ENCODE results near the gene PARP8.
A peak's percentile ranks its signal among the peaks of the same experiment; 100 is the strongest.
"Not testable (repeated sequence)": the region's sequence is repeated elsewhere in the genome, so short reads cannot be mapped to it uniquely, and the experiment has no call there.

The PARP8 gene

GRCh38 chr5:50727149-50727496 lies 60.7 kb downstream of the PARP8 start:
- DNase-seq: peak; percentile 65

GRCh38 chr5:50727845-50728244 lies 61.4 kb downstream of the PARP8 start:
- no peak for DNase-seq

GRCh38 chr5:50730336-50730735 lies 63.9 kb downstream of the PARP8 start:
- peak; percentile 19 for DNase-seq

- peak; percentile 26 for DNase-seq
Observed at GRCh38 chr5:50730841-50731240, 64.4 kb downstream of the PARP8 start.

GRCh38 chr5:50733741-50734140 lies 67.3 kb downstream of the PARP8 start:
- DNase-seq: peak; percentile 34

GRCh38 chr5:50738864-50739263 lies 72.4 kb downstream of the PARP8 start:
- DNase-seq: no peak

GRCh38 chr5:50740832-50741231 lies 74.4 kb downstream of the PARP8 start:
- DNase-seq: no peak

- DNase-seq: peak; percentile 80
Observed at GRCh38 chr5:50744776-50745175, 78.3 kb downstream of the PARP8 start.

GRCh38 chr5:50745221-50745910 lies 78.9 kb downstream of the PARP8 start:
- peak; percentile 25 for DNase-seq

GRCh38 chr5:50749181-50749580 lies 82.7 kb downstream of the PARP8 start:
- peak; percentile 41 for DNase-seq

- no peak for DNase-seq
Observed at GRCh38 chr5:50749873-50750272, 83.4 kb downstream of the PARP8 start.

GRCh38 chr5:50751064-50751657 lies 84.7 kb downstream of the PARP8 start:
- peak; percentile 80 for DNase-seq

GRCh38 chr5:50752800-50753199 lies 86.4 kb downstream of the PARP8 start:
- DNase-seq: no peak

GRCh38 chr5:50759526-50760270 lies 93.3 kb downstream of the PARP8 start:
- no peak for DNase-seq

GRCh38 chr5:50763351-50763750 lies 96.9 kb downstream of the PARP8 start:
- DNase-seq: no peak

GRCh38 chr5:50763846-50764245 lies 97.4 kb downstream of the PARP8 start:
- no peak for DNase-seq

GRCh38 chr5:50766042-50766441 lies 99.6 kb downstream of the PARP8 start:
- DNase-seq: no peak

GRCh38 chr5:50766462-50766861 lies 100.0 kb downstream of the PARP8 start:
- no peak for DNase-seq

- no peak for DNase-seq
Observed at GRCh38 chr5:50766967-50767366, 100.5 kb downstream of the PARP8 start.

GRCh38 chr5:50767588-50767987 lies 101.2 kb downstream of the PARP8 start:
- DNase-seq: no peak

GRCh38 chr5:50768634-50769033 lies 102.2 kb downstream of the PARP8 start:
- no peak for DNase-seq

- no peak for DNase-seq
Observed at GRCh38 chr5:50770441-50770840, 104.0 kb downstream of the PARP8 start.

- DNase-seq: not testable (repeated sequence)
Observed at GRCh38 chr5:50774446-50775175, 108.2 kb downstream of the PARP8 start.

- DNase-seq: no peak
Observed at GRCh38 chr5:50786073-50786472, 119.6 kb downstream of the PARP8 start.
